T-helper 1 cell treated with Interleukin-12 subunit alpha and Interleukin-12 subunit beta and Interleukin-4 antibody, amounts not matched to agents 30 μg/mL and 1 μg/mL, for 36 hours (primary cell): Measurements from ENCODE around the gene C9orf43.
A peak's percentile ranks its signal among the peaks of the same experiment; 100 is the strongest.
"Not testable (repeated sequence)": the region's sequence is repeated elsewhere in the genome, so short reads cannot be mapped to it uniquely, and the experiment has no call there.

Experiments
- H3K27ac Mint-ChIP-seq: one replicate; pipeline ENCODE4 v1.8.0; 2021; ENCODE audit warnings: mild to moderate bottlenecking, mixed read lengths
- H3K27me3 Mint-ChIP-seq: one replicate; pipeline ENCODE4 v1.8.0; 2021; ENCODE audit warnings: low read depth, mixed read lengths
- H3K36me3 Mint-ChIP-seq: one replicate; pipeline ENCODE4 v1.8.0; 2021; ENCODE audit warnings: low read depth, mixed read lengths
- H3K4me1 Mint-ChIP-seq: one replicate; pipeline ENCODE4 v1.8.0; 2021; ENCODE audit warnings: low read depth, mixed read lengths
- H3K4me3 Mint-ChIP-seq: one replicate; pipeline ENCODE4 v1.8.0; 2021; ENCODE audit warnings: mild to moderate bottlenecking, moderate library complexity, mixed read lengths
- H3K9me3 Mint-ChIP-seq: one replicate; pipeline ENCODE4 v1.8.0; 2021; ENCODE audit warnings: mixed read lengths

The C9orf43 gene

GRCh38 chr9:113375057-113376023, 35.2 kb upstream of the C9orf43 start:
- Mint-ChIP-seq H3K27ac (peak overlapping the region; percentile 68), H3K36me3 (peaks cover 7% of the 10 kb centered on the region), H3K27me3 (no peaks in the 10 kb centered on the region), H3K4me1 (peaks cover 13% of the 10 kb centered on the region), H3K4me3 (peak overlapping the region; percentile 79), H3K9me3 (no peaks in the 10 kb centered on the region)

- peak within 1 kb of the TSS; percentile 73 for H3K27ac Mint-ChIP-seq
- H3K27me3 Mint-ChIP-seq = no peaks in the 10 kb centered on the region
- no peaks in the 10 kb centered on the region for H3K9me3 Mint-ChIP-seq
- peaks cover 17% of the 10 kb centered on the region for H3K4me1 Mint-ChIP-seq
- peaks cover 7% of the 10 kb centered on the region for H3K36me3 Mint-ChIP-seq
- peak within 1 kb of the TSS; percentile 90 for H3K4me3 Mint-ChIP-seq
Observed at GRCh38 chr9:113376634-113377567, 33.6 kb upstream of the C9orf43 start, which contains the start of gene HDHD3. HDHD3 (minus strand) TSS chr9:113376986; CDS start chr9:113374354, 2,632 bp downstream.

GRCh38 chr9:113379094-113379828, 31.3 kb upstream of the C9orf43 start:
- not testable (repeated sequence) for H3K27ac Mint-ChIP-seq, H3K9me3 Mint-ChIP-seq, H3K27me3 Mint-ChIP-seq, H3K4me3 Mint-ChIP-seq, H3K36me3 Mint-ChIP-seq
- peaks cover 17% of the 10 kb centered on the region for H3K4me1 Mint-ChIP-seq

GRCh38 chr9:113379829-113380210, 30.7 kb upstream of the C9orf43 start:
- not testable (repeated sequence) for H3K36me3 Mint-ChIP-seq, H3K9me3 Mint-ChIP-seq, H3K4me3 Mint-ChIP-seq, H3K27ac Mint-ChIP-seq, H3K27me3 Mint-ChIP-seq
- H3K4me1 Mint-ChIP-seq = peaks cover 14% of the 10 kb centered on the region

- Mint-ChIP-seq H3K4me1 (peaks cover 4% of the 10 kb centered on the region), H3K27me3 (no peaks in the 10 kb centered on the region), H3K4me3 (no peak overlapping the region), H3K9me3 (no peaks in the 10 kb centered on the region), H3K36me3 (peaks cover 1% of the 10 kb centered on the region), H3K27ac (no peak overlapping the region)
Observed at GRCh38 chr9:113380869-113381378, 29.6 kb upstream of the C9orf43 start.

DNA sequence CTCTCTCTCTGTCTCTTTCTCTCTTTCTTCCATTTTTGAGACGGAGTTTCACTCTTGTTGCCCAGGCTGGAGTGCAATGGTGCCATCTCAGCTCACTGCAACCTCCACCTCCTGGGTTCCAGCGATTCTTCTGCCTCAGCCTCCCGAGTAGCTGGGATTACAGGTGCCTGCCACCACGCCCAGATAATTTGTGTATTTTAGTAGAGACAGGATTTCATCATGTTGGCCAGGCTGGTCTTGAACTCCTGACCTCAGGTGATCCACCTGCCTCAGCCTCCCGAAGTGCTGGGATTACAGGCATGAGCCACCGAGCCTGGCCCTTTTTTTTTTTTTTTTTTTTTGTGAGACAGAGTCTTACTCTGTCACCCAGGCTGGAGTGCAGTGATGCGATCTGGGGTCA, 29.1 kb upstream of the C9orf43 start:
- not testable (repeated sequence) for H3K4me3 Mint-ChIP-seq

DNA sequence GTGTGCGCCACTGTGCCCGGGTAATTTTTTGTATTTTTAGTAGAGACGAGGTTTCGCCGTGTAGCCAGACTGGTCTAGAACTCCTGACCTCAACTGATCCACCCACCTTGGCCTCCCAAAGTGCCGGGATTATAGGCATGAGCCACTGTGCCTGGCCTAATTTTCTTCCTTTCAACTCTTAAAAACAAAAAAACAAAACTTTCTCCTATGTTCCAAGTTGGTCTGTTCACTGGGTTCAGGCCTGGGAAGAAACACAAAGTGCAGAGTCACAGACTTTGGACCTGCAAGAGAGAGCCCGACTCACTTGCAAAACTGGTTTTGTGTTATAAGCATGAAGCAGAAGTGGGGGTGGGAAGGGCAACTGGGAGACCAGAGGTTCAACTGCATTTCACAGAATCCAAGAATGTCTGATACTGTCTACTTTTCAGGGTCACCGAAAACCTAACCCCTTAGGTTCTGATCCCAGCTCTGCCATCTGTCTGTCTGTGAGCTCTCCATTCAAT, 28.6 kb upstream of the C9orf43 start:
- Mint-ChIP-seq H3K4me1 (peaks cover 4% of the 10 kb centered on the region), H3K27ac (no peak overlapping the region), H3K4me3 (no peak overlapping the region)

More for the DNA sequence above, 29.1 kb upstream of the C9orf43 start:
- not testable (repeated sequence) for H3K9me3 Mint-ChIP-seq, H3K27me3 Mint-ChIP-seq, H3K27ac Mint-ChIP-seq, H3K4me1 Mint-ChIP-seq, H3K36me3 Mint-ChIP-seq

GRCh38 chr9:113386571-113387393, 23.8 kb upstream of the C9orf43 start:
- no peak overlapping the region for H3K4me3 Mint-ChIP-seq
- no peaks in the 10 kb centered on the region for H3K9me3 Mint-ChIP-seq
- peaks cover 13% of the 10 kb centered on the region for H3K36me3 Mint-ChIP-seq
- H3K27me3 Mint-ChIP-seq = no peaks in the 10 kb centered on the region
- no peak overlapping the region for H3K27ac Mint-ChIP-seq
- H3K4me1 Mint-ChIP-seq = no peaks in the 10 kb centered on the region

More for the DNA sequence above, 28.6 kb upstream of the C9orf43 start:
- Mint-ChIP-seq H3K36me3 (peaks cover 5% of the 10 kb centered on the region), H3K27me3 (no peaks in the 10 kb centered on the region), H3K9me3 (no peaks in the 10 kb centered on the region)

- Mint-ChIP-seq H3K4me3 (no peak overlapping the region), H3K36me3 (peaks cover 13% of the 10 kb centered on the region), H3K27me3 (no peaks in the 10 kb centered on the region), H3K4me1 (no peaks in the 10 kb centered on the region), H3K9me3 (no peaks in the 10 kb centered on the region), H3K27ac (no peak overlapping the region)
Observed at GRCh38 chr9:113387560-113388230, 22.9 kb upstream of the C9orf43 start.

GRCh38 chr9:113388833-113389232, 21.7 kb upstream of the C9orf43 start:
- H3K27ac Mint-ChIP-seq = no peak overlapping the region
- H3K4me3 Mint-ChIP-seq = no peak overlapping the region
- no peaks in the 10 kb centered on the region for H3K4me1 Mint-ChIP-seq
- H3K27me3 Mint-ChIP-seq = no peaks in the 10 kb centered on the region
- H3K9me3 Mint-ChIP-seq = no peaks in the 10 kb centered on the region
- H3K36me3 Mint-ChIP-seq = peaks cover 13% of the 10 kb centered on the region

DNA sequence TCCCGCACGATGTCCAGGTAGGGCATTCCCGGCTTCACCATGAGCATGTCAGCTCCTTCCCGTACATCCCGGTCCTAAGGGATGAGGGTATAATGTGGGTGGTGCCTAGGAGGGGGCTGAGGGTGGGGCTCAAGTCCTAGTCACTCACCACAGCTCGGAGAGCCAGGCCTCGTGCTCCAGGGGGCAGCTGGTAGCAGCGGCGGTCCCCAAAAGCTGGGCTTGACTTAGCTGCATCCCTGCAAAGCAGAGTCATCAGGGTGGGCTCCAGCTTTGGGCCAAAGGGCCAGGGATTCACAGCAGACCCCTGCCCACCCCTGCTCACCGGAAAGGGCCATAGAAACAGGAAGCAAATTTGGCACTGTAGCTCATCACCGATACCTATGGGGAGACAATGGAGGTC, 21.1 kb upstream of the C9orf43 start:
- peaks cover 13% of the 10 kb centered on the region for H3K36me3 Mint-ChIP-seq

GRCh38 chr9:113390192-113390960, 20.2 kb upstream of the C9orf43 start:
- no peaks in the 10 kb centered on the region for H3K27me3 Mint-ChIP-seq
- peaks cover 13% of the 10 kb centered on the region for H3K36me3 Mint-ChIP-seq
- H3K9me3 Mint-ChIP-seq = no peaks in the 10 kb centered on the region
- H3K4me3 Mint-ChIP-seq = no peak overlapping the region
- H3K27ac Mint-ChIP-seq = no peak overlapping the region
- H3K4me1 Mint-ChIP-seq = no peaks in the 10 kb centered on the region

More for the DNA sequence above, 21.1 kb upstream of the C9orf43 start:
- Mint-ChIP-seq H3K9me3 (no peaks in the 10 kb centered on the region), H3K27ac (no peak overlapping the region), H3K4me1 (no peaks in the 10 kb centered on the region), H3K4me3 (no peak overlapping the region), H3K27me3 (no peaks in the 10 kb centered on the region)
